Fibroblast of upper back skin (primary cell): Measurements from ENCODE around the gene MYBPH.

ENCODE experiments used
- DNase-seq: peaks from one replicate; pipeline ENCODE4 v3.0.0-alpha.2; 2013

Gene MYBPH

GRCh38 chr1:203199816-203200571 is 24.4 kb upstream of the MYBPH start:
- peak; percentile 75 for DNase-seq

- no peak for DNase-seq
Observed at GRCh38 chr1:203199481-203199815, 23.8 kb upstream of the MYBPH start.

GRCh38 chr1:203199002-203199401 is 23.4 kb upstream of the MYBPH start:
- DNase-seq, result no peak

GRCh38 chr1:203197625-203198024 is 22.0 kb upstream of the MYBPH start:
- peak; percentile 95 for DNase-seq

- peak; percentile 15 for DNase-seq
Observed at GRCh38 chr1:203196371-203196770, 20.7 kb upstream of the MYBPH start.

- no peak for DNase-seq
Observed at GRCh38 chr1:203190949-203191348, 15.3 kb upstream of the MYBPH start.

- peak; percentile 14 for DNase-seq
Observed at GRCh38 chr1:203189951-203190352, 14.3 kb upstream of the MYBPH start.

GRCh38 chr1:203188686-203189232 is 13.1 kb upstream of the MYBPH start:
- DNase-seq, result no peak

GRCh38 chr1:203187689-203188264 is 12.2 kb upstream of the MYBPH start:
- DNase-seq, result no peak

- no peak for DNase-seq
Observed at GRCh38 chr1:203187304-203187685, 11.7 kb upstream of the MYBPH start.

- DNase-seq, result no peak
Observed at GRCh38 chr1:203186446-203187303, 11.0 kb upstream of the MYBPH start, which contains the start of gene CHI3L1. TSS of gene CHI3L1 (minus strand) at chr1:203186704. CDS start at chr1:203186623, 81 bp downstream.

- DNase-seq, result no peak
Observed at GRCh38 chr1:203186091-203186445, 10.4 kb upstream of the MYBPH start.

GRCh38 chr1:203185585-203185984 is 10.0 kb upstream of the MYBPH start:
- DNase-seq, result no peak

GRCh38 chr1:203185061-203185461 is 9.4 kb upstream of the MYBPH start:
- DNase-seq, result no peak

- no peak for DNase-seq
Observed at GRCh38 chr1:203184467-203184866, 8.8 kb upstream of the MYBPH start.

GRCh38 chr1:203183828-203184227 is 8.2 kb upstream of the MYBPH start:
- no peak for DNase-seq

GRCh38 chr1:203182387-203182953 is 6.8 kb upstream of the MYBPH start:
- no peak for DNase-seq

GRCh38 chr1:203181586-203182386 is 6.2 kb upstream of the MYBPH start:
- no peak for DNase-seq

- no peak for DNase-seq
Observed at GRCh38 chr1:203180611-203181330, 5.1 kb upstream of the MYBPH start.

GRCh38 chr1:203179667-203180005 is 4.0 kb upstream of the MYBPH start:
- no peak for DNase-seq

- DNase-seq, result no peak
Observed at GRCh38 chr1:203178821-203179666, 3.4 kb upstream of the MYBPH start.
